Endothelial cell of umbilical vein (primary cell): ENCODE measurements around the gene MTPN.

ENCODE experiments used
- EZH2 ChIP-seq: IDR thresholded peaks from 2 replicates; pipeline ENCODE4 v1.6.1; 2012; ENCODE audit warnings: borderline replicate concordance, low read depth, mild to moderate bottlenecking, moderate library complexity, low read length, inconsistent platforms; ENCODE audit not compliant: severe bottlenecking
- JUN ChIP-seq: IDR thresholded peaks from 2 replicates; pipeline ENCODE4 v1.6.1; 2011; ENCODE audit warnings: borderline replicate concordance, low read depth; ENCODE audit not compliant: insufficient read length, insufficient read depth
- POLR2A ChIP-seq: IDR thresholded peaks from 2 replicates; pipeline ENCODE4 v1.6.1; 2012; ENCODE audit warnings: low read depth, mild to moderate bottlenecking, control low read depth, low read length
- TF ChIP-seq, protein P1 (sequence below), 2 donors: IDR thresholded peaks; 1 replicate in 1 of 2; 2 replicates in 1 of 2; pipeline ENCODE4 v1.5.1; 2011; ENCODE audit warnings: low read length in 2 of 2, mild to moderate bottlenecking in 2 of 2, moderate library complexity in 2 of 2, control low read depth in 1 of 2, inconsistent platforms in 1 of 2, low read depth in 1 of 2; ENCODE audit not compliant: insufficient read depth in 1 of 2; ENCODE audit errors: extremely low read depth in 1 of 2
- TF ChIP-seq, protein P2 (sequence below): IDR thresholded peaks from 2 replicates; pipeline ENCODE4 v1.6.1; 2011; ENCODE audit not compliant: insufficient read depth, insufficient read length

DNA sequence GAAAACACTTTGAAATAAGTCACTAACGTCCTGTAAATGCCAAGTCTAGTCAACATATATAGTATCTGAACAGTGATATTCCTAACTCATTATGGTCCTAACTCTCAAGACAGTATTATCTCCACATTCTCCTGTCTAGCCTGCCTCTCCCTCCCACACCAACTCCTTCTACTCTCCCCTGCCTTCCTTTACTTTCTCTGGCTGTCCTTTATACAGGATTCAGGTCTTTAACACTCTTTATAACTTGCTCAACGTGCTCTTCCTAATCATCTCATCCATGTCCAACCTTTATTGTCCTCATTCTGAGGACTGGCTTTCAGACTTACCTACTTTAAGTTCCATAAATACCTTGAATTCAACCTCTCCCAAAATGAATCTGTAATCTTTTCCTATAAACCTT is 42.5 kb downstream of the MTPN start:
- TF ChIP-seq, protein P1, sequence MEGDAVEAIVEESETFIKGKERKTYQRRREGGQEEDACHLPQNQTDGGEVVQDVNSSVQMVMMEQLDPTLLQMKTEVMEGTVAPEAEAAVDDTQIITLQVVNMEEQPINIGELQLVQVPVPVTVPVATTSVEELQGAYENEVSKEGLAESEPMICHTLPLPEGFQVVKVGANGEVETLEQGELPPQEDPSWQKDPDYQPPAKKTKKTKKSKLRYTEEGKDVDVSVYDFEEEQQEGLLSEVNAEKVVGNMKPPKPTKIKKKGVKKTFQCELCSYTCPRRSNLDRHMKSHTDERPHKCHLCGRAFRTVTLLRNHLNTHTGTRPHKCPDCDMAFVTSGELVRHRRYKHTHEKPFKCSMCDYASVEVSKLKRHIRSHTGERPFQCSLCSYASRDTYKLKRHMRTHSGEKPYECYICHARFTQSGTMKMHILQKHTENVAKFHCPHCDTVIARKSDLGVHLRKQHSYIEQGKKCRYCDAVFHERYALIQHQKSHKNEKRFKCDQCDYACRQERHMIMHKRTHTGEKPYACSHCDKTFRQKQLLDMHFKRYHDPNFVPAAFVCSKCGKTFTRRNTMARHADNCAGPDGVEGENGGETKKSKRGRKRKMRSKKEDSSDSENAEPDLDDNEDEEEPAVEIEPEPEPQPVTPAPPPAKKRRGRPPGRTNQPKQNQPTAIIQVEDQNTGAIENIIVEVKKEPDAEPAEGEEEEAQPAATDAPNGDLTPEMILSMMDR (IDR thresholded peaks at IDR 0.05; ENCODE audit: extremely low read depth in 1 of 2, insufficient read depth in 1 of 2, low read depth in 1 of 2, low read length in 2 of 2), result no peak
- TF ChIP-seq, protein P2, sequence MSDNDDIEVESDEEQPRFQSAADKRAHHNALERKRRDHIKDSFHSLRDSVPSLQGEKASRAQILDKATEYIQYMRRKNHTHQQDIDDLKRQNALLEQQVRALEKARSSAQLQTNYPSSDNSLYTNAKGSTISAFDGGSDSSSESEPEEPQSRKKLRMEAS, result no peak
- no peak for TF ChIP-seq JUN
- no peak for TF ChIP-seq POLR2A
- TF ChIP-seq EZH2, result no peak
